MM.1S (cell line): ENCODE results near the gene OLFM1.

ENCODE experiments used
- DNase-seq: peaks from one replicate; pipeline ENCODE4 v3.0.0-alpha.2; 2015
- H2AFZ ChIP-seq: fragments of 300-600 bp; sonication (generic); 2 replicates; pipeline ENCODE4 v1.6.0; 2016; ENCODE audit warnings: antibody characterized with exemption, low read length
- H3F3A ChIP-seq: fragments of 300-600 bp; sonication (generic); 2 replicates; pipeline ENCODE4 v1.6.1; 2016; ENCODE audit warnings: mild to moderate bottlenecking, antibody characterized with exemption, low read length, moderate library complexity, mixed read lengths; ENCODE audit not compliant: insufficient read depth
- H3K27ac ChIP-seq: fragments of 300-600 bp; sonication (generic); 2 replicates; pipeline ENCODE4 v1.5.1; 2016; ENCODE audit warnings: mild to moderate bottlenecking, low read length
- H3K27me3 ChIP-seq: fragments of 300-600 bp; sonication (generic); replicated peaks from 2 replicates; pipeline ENCODE4 v1.6.0; 2016; ENCODE audit warnings: low read length; ENCODE audit not compliant: insufficient read depth
- H3K36me3 ChIP-seq: fragments of 300-600 bp; sonication (generic); replicated peaks from 2 replicates; pipeline ENCODE4 v1.6.1; 2016; ENCODE audit warnings: mild to moderate bottlenecking, low read length, mixed read lengths; ENCODE audit not compliant: insufficient read depth
- H3K4me1 ChIP-seq: fragments of 300-600 bp; sonication (generic); 2 replicates; pipeline ENCODE4 v1.6.1; 2016; ENCODE audit warnings: low read length, mixed read lengths
- H3K4me2 ChIP-seq: fragments of 300-600 bp; sonication (generic); 2 replicates; pipeline ENCODE4 v1.6.0; 2016; ENCODE audit warnings: low read depth, low read length
- H3K4me3 ChIP-seq: fragments of 300-600 bp; sonication (generic); 2 replicates; pipeline ENCODE4 v1.5.1; 2016; ENCODE audit warnings: low read length, mixed read lengths
- H3K79me2 ChIP-seq: fragments of 300-600 bp; sonication (generic); 2 replicates; pipeline ENCODE4 v1.6.1; 2016; ENCODE audit warnings: mixed run types, low read length, mixed read lengths
- H3K9ac ChIP-seq: fragments of 300-600 bp; sonication (generic); 2 replicates; pipeline ENCODE4 v1.6.1; 2016; ENCODE audit warnings: low read length, mixed read lengths
- H3K9me2 ChIP-seq: fragments of 300-600 bp; sonication (generic); replicated peaks from 2 replicates; pipeline ENCODE4 v1.6.1; 2016; ENCODE audit warnings: mild to moderate bottlenecking, low read length, mixed read lengths; ENCODE audit not compliant: insufficient read depth
- H3K9me3 ChIP-seq: fragments of 300-600 bp; sonication (generic); replicated peaks from 2 replicates; pipeline ENCODE4 v1.6.1; 2016; ENCODE audit warnings: mild to moderate bottlenecking, low read length, mixed read lengths; ENCODE audit not compliant: insufficient read depth
- H4K20me1 ChIP-seq: fragments of 300-600 bp; sonication (generic); 2 replicates; pipeline ENCODE4 v1.6.1; 2016; ENCODE audit warnings: mild to moderate bottlenecking, low read length, moderate library complexity, mixed read lengths; ENCODE audit not compliant: insufficient read depth
- CTCF ChIP-seq: fragments of 300-600 bp; sonication (generic); IDR thresholded peaks from 2 replicates; pipeline ENCODE4 v1.5.1; 2016; ENCODE audit warnings: antibody characterized with exemption, low read length, mixed read lengths
- EZH2 ChIP-seq: fragments of 300-600 bp; sonication (generic); optimal IDR thresholded peaks from 2 replicates; pipeline ENCODE3; 2017; ENCODE audit warnings: low read depth, mild to moderate bottlenecking, antibody characterized with exemption, low read length, mixed read lengths
- EZH2phosphoT487 ChIP-seq: fragments of 300-600 bp; sonication (generic); IDR thresholded peaks from 2 replicates; pipeline ENCODE4 v1.6.1; 2018; ENCODE audit warnings: antibody characterized with exemption, low read length

The OLFM1 gene

DNA sequence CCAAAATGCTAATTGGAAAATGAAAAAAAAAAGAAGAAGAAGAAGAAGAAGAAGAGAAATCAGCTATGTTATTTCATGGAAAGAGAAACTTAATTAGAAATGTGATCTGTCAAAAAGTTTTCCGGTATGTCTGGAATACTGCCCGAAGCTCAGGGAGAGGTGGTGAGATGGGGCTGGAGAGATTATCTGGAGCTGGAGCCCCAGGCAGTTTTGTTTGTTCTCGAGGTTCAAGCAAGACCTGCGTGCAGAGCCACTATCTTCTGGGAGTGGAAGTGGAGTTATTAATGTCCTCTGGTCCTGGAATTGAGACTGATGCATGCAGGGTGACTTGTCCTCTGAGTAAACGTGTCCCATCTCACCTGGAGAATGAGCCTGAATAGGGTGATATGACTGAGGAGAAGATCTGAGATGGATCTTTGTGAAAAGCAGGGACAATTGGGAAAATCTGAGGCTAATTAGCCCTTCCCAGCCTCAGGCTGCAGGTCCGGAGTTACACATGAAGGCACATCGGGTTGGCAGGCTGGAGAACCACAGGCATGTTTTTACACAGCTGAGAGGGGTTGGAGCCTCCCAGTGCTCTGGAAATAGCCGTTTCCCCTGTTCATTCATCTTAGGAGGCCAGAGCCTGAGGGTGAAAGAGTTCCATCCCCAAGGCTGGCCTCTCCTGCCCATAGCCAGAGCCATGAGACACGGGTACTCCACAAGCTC is 70.5 kb downstream of the OLFM1 start:
- Histone ChIP-seq H3K9ac (no peak overlapping the region), H3K4me1 (no peaks in the 10 kb centered on the region), H3F3A (no peaks in the 10 kb centered on the region), H4K20me1 (no peaks in the 10 kb centered on the region), H3K9me3 (no peaks in the 10 kb centered on the region), H3K27me3 (peaks cover 85% of the 10 kb centered on the region), H3K79me2 (no peaks in the 10 kb centered on the region), H3K9me2 (no peaks in the 10 kb centered on the region), H2AFZ (no peak overlapping the region), H3K36me3 (no peaks in the 10 kb centered on the region), H3K4me2 (no peak overlapping the region), H3K27ac (no peak overlapping the region), H3K4me3 (no peak overlapping the region)
- TF ChIP-seq EZH2 (no peak), EZH2phosphoT487 (no peak), CTCF (no peak)
- no peak for DNase-seq

GRCh38 chr9:135158564-135158937 is 71.1 kb downstream of the OLFM1 start:
- Histone ChIP-seq H4K20me1 (no peaks in the 10 kb centered on the region), H3K36me3 (no peaks in the 10 kb centered on the region), H3K9me2 (no peaks in the 10 kb centered on the region), H3K27me3 (peaks cover 84% of the 10 kb centered on the region), H3K4me2 (no peak overlapping the region), H2AFZ (no peak overlapping the region), H3K9me3 (no peaks in the 10 kb centered on the region), H3F3A (no peaks in the 10 kb centered on the region), H3K4me3 (no peak overlapping the region), H3K4me1 (no peaks in the 10 kb centered on the region), H3K79me2 (no peaks in the 10 kb centered on the region), H3K27ac (no peak overlapping the region), H3K9ac (no peak overlapping the region)
- TF ChIP-seq EZH2: no peak
- TF ChIP-seq CTCF: no peak
- no peak for TF ChIP-seq EZH2phosphoT487
- no peak for DNase-seq

DNA sequence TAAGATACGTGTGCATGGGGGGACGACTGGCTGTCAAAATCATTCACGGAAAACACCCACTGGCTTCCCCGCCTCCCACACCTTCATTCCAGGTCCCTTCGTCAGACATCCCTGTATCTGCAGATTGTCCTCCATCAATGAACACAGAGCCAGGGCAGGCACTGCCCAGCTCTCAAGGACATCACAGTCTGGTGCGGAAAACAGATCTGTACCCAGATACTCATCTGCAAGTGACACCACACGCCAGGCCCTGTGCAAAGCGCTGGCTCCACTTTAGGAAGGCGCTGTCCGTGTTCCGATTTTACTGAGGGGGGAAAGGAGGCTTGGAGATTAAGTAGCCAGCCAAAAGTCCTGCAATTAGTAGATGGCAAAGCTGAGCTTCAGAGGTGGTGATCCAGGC is 72.3 kb downstream of the OLFM1 start:
- no peaks in the 10 kb centered on the region for H3K9me2 ChIP-seq
- H2AFZ ChIP-seq: no peak overlapping the region
- H3K27ac ChIP-seq: no peak overlapping the region
- H3K9ac ChIP-seq: no peak overlapping the region
- no peaks in the 10 kb centered on the region for H3K79me2 ChIP-seq
- peaks cover 84% of the 10 kb centered on the region for H3K27me3 ChIP-seq
- H3K36me3 ChIP-seq: no peaks in the 10 kb centered on the region
- DNase-seq: no peak
- no peak for TF ChIP-seq EZH2
- no peak for TF ChIP-seq CTCF
- TF ChIP-seq EZH2phosphoT487: no peak
- no peaks in the 10 kb centered on the region for H3K4me1 ChIP-seq
- no peaks in the 10 kb centered on the region for H3K9me3 ChIP-seq
- H4K20me1 ChIP-seq: no peaks in the 10 kb centered on the region
- no peaks in the 10 kb centered on the region for H3F3A ChIP-seq
- H3K4me2 ChIP-seq: no peak overlapping the region
- no peak overlapping the region for H3K4me3 ChIP-seq
